GM18502 (cell line): Measurements from ENCODE around the gene XYLT1.
A peak's percentile ranks its signal among the peaks of the same experiment; 100 is the strongest.

Source experiments
- ATAC-seq: cut with Tn5 transposase; IDR thresholded peaks from one replicate; pipeline ENCODE4 v1.9.1; 2021; ENCODE audit warnings: mild to moderate bottlenecking; ENCODE audit not compliant: unreplicated experiment, poor library complexity

XYLT1 gene

DNA sequence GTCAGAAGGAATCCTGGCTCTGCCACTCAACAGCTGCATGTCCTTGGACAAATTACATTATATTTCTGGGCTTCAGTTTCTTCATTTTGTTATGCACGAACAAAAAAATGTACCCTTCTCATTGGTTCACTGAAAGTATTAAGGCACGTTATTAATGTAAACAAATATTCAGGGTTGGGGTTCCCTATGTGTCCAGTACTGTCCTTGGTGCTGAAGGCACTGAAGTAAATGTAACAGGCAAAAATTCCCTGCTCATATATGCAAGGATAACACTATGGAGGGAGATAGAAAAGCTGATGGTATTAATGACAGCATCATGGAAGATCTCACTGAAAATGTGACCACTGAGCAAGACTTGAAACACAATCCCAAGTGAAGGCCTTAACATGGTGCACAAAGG lies 386.6 kb downstream of the XYLT1 start:
- ATAC-seq: no peak

DNA sequence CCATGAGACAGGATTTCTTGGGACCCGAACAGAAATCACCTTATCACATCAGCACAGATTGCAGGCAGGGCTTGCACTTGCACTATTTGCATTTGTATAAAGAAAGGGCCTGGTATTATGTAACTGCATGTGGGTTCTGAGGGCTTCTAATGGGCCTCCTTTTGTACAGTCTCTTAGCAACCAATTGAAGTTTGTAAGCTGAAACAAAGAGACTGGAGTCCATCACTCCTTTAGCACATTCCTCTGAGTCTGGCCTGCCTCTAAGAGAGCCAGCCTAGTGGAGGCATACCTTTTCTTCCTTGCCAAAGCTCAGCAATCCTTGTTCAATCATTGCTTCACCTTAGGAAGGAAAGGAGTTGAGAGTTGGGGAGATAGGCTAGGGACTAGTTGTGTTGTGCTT lies 387.1 kb downstream of the XYLT1 start:
- no peak for ATAC-seq

DNA sequence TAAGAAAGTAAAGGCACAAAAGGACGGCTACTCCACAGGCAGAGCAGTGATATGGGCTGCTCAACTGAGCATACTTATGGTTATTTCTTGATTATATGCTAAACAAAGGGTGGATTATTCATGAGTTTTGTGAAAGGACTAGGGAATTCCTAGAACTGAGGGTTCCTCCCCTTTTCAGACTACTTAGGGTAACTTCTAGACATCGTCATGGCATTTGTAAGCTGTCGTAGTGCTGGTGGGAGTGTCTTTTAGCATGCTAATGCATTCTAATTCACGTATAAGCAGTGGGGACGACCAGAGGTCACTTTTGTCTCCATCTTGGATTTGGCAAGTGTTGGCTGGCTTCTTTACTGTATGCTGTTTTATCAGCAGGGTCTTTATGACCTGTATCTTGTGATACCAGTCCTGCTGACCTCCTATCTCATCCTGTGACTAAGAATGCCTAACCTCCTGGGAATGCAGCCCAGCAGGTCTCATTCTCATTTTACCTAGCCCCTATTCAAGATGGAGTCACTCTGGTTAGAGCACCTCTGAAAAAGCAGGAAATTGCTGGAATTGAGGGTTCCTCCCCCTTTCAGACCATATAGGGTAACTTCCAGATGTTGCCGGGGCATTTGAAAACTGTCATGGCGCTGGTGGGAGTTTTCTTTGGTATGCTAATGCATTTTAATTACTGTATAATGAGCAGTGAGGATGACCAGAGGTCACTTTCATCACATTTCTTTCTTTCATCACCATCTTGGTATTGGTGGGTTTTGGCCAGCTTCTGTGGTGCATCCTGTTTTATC lies 388.5 kb downstream of the XYLT1 start:
- ATAC-seq: no peak

DNA sequence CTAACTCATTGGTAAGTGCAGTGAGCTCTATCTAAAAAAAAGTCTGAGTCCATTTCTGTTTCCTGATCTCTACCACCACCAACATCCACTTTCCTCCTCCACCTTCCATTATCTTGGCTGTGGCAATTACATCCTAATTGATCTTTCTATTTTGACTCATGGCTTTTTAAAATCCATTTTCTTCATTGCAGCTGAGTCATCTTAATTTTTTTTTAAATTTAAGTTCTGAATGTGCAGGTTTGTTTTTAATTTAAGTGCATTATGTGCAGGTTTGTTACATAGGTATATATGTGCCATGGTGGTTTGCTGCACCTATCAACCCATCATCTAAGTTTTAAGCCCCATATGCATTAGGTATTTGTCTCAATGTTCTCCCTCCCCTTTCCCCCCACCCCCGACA lies 390.7 kb downstream of the XYLT1 start:
- ATAC-seq: no peak

- ATAC-seq: no peak
These were observed 391.7 kb downstream of the XYLT1 start for GRCh38 chr16:17078931-17079631.

DNA sequence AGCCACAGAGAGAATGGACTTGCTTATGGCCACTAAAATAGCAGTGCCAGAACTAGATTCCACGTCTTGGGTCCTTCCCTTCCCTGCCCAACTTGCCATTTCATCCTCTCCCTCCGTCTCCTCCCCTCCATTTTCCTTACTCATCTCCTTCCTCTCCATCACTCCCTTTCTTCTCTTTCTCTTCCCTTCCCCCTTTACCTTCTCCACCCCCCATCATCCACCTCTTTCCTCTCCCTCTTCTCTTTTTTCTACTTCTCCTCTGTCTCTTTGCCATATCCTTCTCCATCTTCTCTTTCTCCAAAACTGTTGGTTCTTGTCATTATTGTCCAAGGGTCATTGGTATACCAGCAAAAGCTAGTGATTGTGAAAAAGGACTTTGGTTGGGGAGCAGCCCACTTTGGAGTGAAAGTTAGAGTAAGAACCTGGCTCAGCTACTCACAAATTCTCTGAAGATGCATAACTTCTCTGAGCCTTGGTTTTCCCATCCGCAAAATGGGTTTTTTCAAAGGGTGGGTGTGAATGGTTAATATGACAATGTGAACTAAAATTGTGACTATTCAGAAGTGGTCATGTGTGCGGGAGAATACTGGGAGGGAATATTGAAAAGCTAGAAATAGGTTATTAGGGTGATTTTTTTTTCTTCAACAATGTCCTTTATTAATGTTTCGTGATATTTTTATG lies 393.8 kb downstream of the XYLT1 start:
- ATAC-seq: no peak

- no peak for ATAC-seq
These were observed 394.5 kb downstream of the XYLT1 start for GRCh38 chr16:17076092-17076754.

- no peak for ATAC-seq
These were observed 398.7 kb downstream of the XYLT1 start for GRCh38 chr16:17072104-17072503.

DNA sequence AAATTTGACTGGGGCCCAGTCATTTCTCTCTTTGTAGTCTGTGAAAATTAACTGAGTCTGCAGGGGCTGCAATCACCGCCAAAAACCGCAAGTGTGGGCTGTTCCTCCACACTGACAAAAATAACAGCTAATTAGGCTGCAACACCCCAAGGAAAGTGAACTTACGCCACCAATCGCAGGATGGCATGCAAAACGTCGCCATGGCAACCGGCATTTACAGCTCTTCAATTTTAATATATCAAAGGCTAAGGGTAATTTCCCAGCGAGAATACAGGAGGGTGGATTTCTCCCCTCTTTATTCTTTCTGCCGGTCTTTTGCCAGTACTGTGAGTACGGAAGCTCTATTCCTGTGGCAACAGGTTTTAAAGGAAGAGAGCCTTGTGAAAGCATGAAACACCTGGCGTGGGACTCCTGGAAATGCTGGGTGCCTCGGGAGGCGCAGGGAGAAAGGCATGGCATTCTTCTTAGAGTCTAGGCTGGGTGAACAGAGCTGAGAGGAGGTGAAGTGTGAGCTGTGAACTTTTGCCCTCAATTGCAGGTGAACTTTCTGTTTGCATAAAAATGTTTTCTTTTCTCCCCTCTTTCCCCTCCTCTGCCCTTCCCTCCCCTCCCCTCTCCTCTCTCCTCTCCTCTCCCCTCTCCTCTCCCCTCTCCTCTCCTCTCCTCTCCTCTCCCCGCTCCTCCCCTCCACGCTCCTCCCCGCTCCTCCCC lies 399.7 kb downstream of the XYLT1 start:
- ATAC-seq: peak; percentile 72

- no peak for ATAC-seq
These were observed 401.1 kb downstream of the XYLT1 start for GRCh38 chr16:17069681-17070080.

DNA sequence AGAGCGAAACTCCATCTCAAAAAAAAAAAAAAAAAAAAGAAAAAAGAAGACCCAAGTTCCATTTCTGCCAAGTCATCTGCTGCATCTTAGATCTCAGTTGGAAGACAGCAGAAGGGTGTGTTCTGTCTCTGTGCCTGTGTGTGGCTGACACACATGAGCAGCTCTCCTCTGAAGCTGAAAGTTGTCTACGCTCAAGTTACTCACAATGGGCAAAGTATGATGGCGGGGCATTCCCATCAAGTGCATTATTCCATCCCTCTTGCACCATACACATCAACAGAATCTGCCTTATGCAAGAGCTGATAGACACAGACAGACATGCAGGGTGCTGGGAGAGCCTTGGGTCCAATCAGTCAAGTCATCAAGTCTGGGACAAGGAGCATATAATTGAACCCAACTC lies 402.2 kb downstream of the XYLT1 start:
- ATAC-seq: no peak

GRCh38 chr16:17067882-17068281 lies 402.9 kb downstream of the XYLT1 start:
- ATAC-seq: no peak

DNA sequence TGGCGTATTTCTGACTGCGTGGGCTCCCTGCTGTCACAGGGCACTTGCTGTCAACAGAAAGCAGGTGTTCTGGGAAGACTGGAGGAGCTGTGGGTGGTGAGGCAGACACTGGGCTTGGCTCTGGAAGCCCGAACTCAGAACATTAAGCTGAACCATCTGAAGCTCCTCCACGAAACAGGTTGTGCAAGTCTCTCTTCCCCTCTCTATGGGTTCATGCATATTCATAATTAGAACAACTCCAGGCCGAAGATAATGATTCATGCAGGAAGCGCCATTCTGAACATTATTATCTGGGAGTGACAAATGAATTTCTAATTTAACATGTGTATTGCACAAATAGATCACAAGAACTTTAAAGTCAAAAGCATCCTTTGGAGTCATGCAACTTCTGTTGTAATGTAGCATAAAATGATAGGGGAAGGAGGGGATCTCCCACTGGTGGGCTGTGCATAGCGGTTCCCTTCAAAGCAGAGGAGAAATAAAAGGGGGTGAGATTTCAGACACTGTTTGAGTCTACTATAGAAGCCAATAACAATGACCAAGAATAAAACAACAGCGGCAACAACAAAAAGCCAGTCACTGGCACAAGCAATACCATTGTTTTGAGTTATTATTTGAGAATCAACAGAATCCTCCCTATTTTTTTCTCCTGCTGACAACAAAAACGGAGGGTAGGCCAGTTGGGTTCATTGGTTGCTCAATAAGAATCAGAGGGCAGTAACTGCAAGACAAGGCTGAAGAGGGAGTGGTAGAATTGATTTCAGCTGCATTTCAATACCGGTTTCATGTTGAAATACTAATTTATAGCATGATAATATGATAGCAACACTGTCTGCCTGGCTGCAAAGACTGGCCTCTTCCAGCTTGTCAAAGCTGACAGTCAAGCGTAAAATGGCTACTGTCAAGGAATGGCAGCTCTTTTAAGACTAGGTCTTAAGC lies 407.3 kb downstream of the XYLT1 start:
- ATAC-seq: no peak

GRCh38 chr16:17062676-17063075 lies 408.1 kb downstream of the XYLT1 start:
- ATAC-seq: no peak

DNA sequence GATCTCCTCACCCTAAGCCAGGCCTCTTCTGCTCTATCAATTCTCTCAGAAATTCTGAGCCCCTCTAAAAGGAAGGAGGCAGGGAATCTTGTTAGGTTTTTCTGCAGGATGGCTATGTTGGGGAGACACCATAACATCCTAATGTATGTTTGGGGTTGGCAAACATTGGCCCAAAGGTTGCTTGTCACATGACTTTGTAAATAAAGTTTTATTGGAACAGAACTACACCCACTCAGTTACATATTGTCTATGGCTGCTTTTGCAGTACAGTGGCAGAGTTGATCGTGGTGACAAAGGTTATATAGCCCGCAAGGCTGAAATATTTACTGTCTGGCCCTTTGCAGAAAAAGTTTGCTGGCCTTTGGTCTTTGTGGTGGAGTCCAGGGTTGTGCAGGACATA lies 409.4 kb downstream of the XYLT1 start:
- ATAC-seq: no peak

- no peak for ATAC-seq
These were observed 412.3 kb downstream of the XYLT1 start for GRCh38 chr16:17058471-17058870.

DNA sequence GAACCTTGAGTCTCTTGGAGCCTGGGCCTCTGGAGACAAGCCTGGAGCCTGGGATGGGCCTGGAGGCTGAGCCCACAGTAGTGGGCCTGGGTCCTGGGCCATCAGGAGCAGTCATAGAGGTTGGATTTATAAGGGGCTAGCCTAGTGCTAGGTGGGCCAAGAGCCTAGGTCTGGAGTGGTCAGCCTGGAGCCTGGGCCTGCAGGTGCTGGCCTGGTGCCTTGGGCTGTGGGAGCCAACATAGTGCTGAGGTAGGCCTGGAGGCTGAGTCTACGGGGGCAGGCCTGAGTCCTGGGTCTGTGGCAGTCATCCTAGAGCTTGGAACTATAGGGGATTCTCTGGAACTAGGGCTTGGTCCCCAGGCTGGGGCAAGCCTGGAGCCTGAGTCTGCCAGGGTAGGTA lies 414.1 kb downstream of the XYLT1 start:
- ATAC-seq: no peak

DNA sequence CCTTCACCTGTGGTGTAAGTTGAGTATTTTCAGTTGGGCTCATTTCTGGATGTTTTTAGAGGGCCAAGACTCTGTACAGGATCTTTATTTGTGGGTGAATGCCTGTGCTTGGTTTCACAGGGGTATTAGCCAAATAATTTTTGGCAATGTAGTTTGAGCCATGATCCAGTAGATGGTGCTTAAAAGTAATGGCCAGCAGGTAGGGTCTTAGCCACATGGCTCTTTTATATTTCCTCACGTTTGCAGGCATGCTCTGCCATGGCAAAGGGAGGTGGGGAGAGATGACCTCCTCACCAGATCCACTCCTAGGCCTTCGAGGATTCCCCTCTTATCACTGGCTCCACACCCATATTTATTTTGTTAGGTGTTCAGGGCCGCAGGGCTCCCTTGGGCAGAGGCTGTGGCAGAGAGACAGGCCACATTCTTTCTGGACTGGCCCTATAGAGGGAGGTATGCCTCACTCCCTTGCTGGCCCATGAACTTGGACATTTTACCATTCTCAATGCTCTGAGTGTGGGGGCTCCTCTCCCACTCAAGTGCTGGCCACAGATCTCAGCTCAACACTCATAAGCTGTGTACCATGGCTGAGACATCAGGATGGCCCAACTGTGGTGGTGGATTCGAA lies 417.1 kb downstream of the XYLT1 start:
- ATAC-seq: no peak
